T-helper 2 cell treated with Interferon-gamma antibody and Interleukin-4, amounts not matched to agents 5 μg/mL and 100 μg/mL, for 36 hours (primary cell): ENCODE results near the gene DYNC1I2.

ENCODE experiments used
- DNase-seq: peaks from one replicate; pipeline ENCODE4 v3.0.0; 2021; ENCODE audit warnings: low spot score
- H3K27ac Mint-ChIP-seq: one replicate; pipeline ENCODE4 v1.8.0; 2021; ENCODE audit warnings: mild to moderate bottlenecking, mixed read lengths
- H3K27me3 Mint-ChIP-seq: one replicate; pipeline ENCODE4 v1.8.0; 2021; ENCODE audit warnings: low read depth, mixed read lengths
- H3K36me3 Mint-ChIP-seq: one replicate; pipeline ENCODE4 v1.8.0; 2021; ENCODE audit warnings: low read depth, mixed read lengths
- H3K4me1 Mint-ChIP-seq: one replicate; pipeline ENCODE4 v1.8.0; 2021; ENCODE audit warnings: low read depth, mixed read lengths
- H3K4me3 Mint-ChIP-seq: one replicate; pipeline ENCODE4 v1.8.0; 2022; ENCODE audit warnings: mild to moderate bottlenecking, moderate library complexity, mixed read lengths
- H3K9me3 Mint-ChIP-seq: one replicate; pipeline ENCODE4 v1.8.0; 2021; ENCODE audit warnings: mixed read lengths

Gene DYNC1I2

DNA sequence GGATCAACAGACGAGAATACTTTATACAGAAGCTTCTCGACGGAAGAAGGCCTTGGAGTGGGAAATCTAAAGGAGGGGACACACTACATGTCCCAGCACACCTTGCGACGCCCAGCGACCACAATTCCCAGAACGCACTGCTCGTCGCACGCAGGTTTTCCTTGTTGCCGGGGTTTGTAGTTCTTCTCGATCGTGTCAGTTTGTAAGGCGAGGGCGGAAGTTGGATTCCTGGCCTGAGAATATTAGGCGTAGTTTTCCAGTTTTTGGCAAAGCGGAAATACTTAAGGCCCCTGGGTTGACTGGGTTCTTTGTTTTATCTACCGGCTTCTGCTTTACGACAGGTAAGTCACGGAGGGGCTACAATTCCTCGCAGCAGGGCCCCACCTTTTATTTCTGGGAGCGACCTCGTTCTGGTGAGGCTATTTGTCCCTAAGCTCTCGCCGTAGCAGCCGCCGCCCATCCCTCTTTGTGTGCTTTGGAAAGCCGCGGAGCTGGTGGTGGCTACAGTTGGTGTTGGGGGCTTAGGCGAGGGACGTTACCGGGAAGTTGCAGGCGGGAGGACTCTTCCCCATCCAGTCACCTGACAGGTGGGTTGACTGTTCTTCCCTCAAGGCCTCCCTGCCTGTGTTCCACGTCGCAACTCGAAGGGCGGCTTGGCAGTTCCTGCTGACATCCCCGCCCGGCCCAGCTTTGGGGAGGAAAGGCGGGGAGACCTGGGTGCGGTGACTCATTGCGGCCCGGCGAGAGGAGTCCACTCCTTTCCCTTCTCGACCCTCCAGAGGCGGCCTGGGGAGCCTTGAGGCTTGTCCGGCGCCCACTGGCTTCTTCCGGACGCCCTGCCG, at the start of gene DYNC1I2:
Gene DYNC1I2, plus strand, starts transcription at position 183 of the 842 bp plus-strand sequence. CDS start 2,687 bp downstream, outside the sequence.
- H3K27ac Mint-ChIP-seq, result peak within 1 kb of the TSS; percentile 67
- H3K4me1 Mint-ChIP-seq, result peaks cover 22% of the 10 kb centered on the region
- H3K36me3 Mint-ChIP-seq, result peaks cover 16% of the 10 kb centered on the region
- H3K9me3 Mint-ChIP-seq, result no peaks in the 10 kb centered on the region
- DNase-seq, result peak; percentile 74
- H3K4me3 Mint-ChIP-seq, result peak within 1 kb of the TSS; percentile 93
- peaks cover 9% of the 10 kb centered on the region for H3K27me3 Mint-ChIP-seq

DNA sequence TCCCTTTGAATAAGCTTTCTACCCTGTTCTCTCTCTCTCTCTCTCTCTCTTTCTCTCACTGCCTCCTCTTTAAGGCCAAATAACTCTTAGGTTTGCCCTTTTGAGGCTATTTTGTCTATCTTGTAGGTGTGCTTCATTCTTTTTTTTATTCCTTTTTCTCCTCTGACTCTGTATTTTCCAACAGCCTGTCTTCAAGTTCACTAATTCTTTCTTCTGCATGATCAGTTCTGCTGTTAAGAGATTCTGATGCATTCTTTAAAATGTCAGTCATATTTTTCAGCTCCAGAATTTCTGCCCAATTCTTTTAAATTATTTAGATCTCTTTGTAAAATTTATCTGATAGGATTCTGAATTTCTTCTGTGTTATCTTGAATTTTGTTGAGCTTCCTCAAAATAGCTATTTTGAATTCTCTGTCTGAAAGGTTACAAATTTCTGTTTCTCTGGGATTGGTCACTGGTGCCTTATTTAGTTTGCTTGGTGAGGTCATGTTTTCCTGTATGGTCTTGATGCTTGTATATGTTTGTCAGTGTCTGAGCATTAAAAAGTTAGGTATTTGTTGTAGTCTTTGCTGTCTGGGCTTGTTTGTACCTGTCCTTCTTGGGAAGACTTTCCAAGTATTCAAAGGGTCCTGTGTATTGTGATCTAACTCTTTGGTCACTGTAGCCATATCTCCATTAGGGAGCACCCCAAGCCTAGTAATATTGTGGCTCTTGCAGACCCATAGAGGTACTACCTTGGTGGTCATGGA, 35.4 kb upstream of the DYNC1I2 start:
- Mint-ChIP-seq H3K27me3 (peaks cover 39% of the 10 kb centered on the region), H3K4me1 (no peaks in the 10 kb centered on the region), H3K9me3 (no peaks in the 10 kb centered on the region), H3K27ac (no peak overlapping the region), H3K36me3 (no peaks in the 10 kb centered on the region), H3K4me3 (no peak overlapping the region)
- no peak for DNase-seq

- no peak for DNase-seq
- Mint-ChIP-seq H3K4me3 (no peak overlapping the region), H3K27me3 (peaks cover 40% of the 10 kb centered on the region), H3K4me1 (no peaks in the 10 kb centered on the region), H3K9me3 (no peaks in the 10 kb centered on the region), H3K36me3 (no peaks in the 10 kb centered on the region), H3K27ac (no peak overlapping the region)
These were observed 34.9 kb upstream of the DYNC1I2 start for GRCh38 chr2:171652416-171652785.

DNA sequence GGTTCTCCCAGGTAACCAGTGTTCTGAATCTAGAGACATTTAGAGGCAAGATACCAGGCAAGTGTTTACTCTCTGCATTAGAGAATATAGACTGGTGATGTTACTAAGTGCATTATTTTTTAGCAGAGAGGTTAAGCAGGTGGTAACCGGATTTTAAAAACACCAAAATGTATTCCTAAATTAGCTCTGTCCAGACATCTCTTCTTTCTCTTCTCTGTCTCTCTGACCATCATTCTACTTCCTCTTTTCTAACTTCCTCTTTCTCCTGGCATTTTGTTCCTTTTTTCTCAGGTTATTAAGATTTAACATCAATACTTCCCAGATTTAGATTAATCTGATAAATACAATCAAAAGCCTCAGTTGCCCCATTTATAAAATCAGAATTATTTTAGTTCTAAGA, 31.7 kb upstream of the DYNC1I2 start:
- no peaks in the 10 kb centered on the region for H3K36me3 Mint-ChIP-seq
- no peaks in the 10 kb centered on the region for H3K9me3 Mint-ChIP-seq
- peaks cover 29% of the 10 kb centered on the region for H3K27me3 Mint-ChIP-seq
- DNase-seq, result no peak
- H3K4me1 Mint-ChIP-seq, result no peaks in the 10 kb centered on the region
- H3K4me3 Mint-ChIP-seq, result no peak overlapping the region
- H3K27ac Mint-ChIP-seq, result no peak overlapping the region

- Mint-ChIP-seq H3K27ac (no peak overlapping the region), H3K4me1 (no peaks in the 10 kb centered on the region), H3K4me3 (no peak overlapping the region), H3K27me3 (peaks cover 47% of the 10 kb centered on the region), H3K36me3 (no peaks in the 10 kb centered on the region), H3K9me3 (no peaks in the 10 kb centered on the region)
- no peak for DNase-seq
These were observed 20.2 kb upstream of the DYNC1I2 start for GRCh38 chr2:171667041-171667440.

- H3K9me3 Mint-ChIP-seq, result no peaks in the 10 kb centered on the region
- H3K27ac Mint-ChIP-seq, result no peak overlapping the region
These were observed 19.1 kb upstream of the DYNC1I2 start for GRCh38 chr2:171668183-171668582.

DNA sequence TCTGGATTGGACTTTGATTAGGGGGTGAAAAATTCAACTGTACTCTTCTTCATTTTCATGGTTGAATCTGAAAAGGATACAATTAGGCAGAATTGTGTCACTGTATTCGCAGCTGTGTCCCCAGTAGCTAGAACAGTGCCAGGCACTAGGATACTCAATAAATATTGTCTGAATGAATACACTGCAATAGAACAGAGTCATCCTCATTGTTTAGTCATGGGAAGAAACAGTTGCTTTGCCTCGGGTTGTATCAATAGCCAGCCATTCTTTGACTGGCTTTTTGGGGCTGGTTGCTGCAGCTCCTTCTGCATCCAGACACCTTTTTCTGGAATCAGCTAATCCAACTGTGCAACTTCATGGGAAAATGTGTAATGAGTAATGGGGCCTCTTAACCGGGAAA, 18.1 kb upstream of the DYNC1I2 start:
- Mint-ChIP-seq H3K4me1 (no peaks in the 10 kb centered on the region), H3K9me3 (no peaks in the 10 kb centered on the region), H3K27me3 (peaks cover 50% of the 10 kb centered on the region), H3K27ac (no peak overlapping the region), H3K36me3 (no peaks in the 10 kb centered on the region), H3K4me3 (no peak overlapping the region)
- DNase-seq, result no peak

More at GRCh38 chr2:171668183-171668582, 19.1 kb upstream of the DYNC1I2 start:
- Mint-ChIP-seq H3K36me3 (no peaks in the 10 kb centered on the region), H3K4me1 (no peaks in the 10 kb centered on the region), H3K27me3 (peaks cover 47% of the 10 kb centered on the region), H3K4me3 (no peak overlapping the region)
- DNase-seq, result no peak

DNA sequence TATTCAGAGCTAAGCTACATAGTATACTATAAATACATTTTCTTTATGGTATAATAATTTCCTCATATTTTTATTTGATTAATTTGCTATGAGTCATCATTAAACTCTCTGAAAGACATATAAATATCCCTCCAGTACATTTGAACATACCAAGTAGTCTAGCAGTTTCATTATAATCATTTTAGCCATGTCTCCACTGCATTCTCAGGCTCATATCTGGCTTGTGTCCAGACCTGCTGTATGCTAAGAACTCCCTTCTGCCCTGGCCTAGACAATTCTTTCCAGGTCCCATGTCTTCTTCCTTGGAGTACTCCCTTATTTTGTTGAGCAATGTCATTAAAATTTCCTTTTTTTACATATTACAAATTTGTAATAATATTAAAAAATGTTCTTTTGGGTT, 16.6 kb upstream of the DYNC1I2 start:
- Mint-ChIP-seq H3K9me3 (no peaks in the 10 kb centered on the region), H3K36me3 (no peaks in the 10 kb centered on the region), H3K4me3 (no peak overlapping the region), H3K4me1 (no peaks in the 10 kb centered on the region), H3K27ac (no peak overlapping the region), H3K27me3 (peaks cover 44% of the 10 kb centered on the region)
- DNase-seq, result no peak

DNA sequence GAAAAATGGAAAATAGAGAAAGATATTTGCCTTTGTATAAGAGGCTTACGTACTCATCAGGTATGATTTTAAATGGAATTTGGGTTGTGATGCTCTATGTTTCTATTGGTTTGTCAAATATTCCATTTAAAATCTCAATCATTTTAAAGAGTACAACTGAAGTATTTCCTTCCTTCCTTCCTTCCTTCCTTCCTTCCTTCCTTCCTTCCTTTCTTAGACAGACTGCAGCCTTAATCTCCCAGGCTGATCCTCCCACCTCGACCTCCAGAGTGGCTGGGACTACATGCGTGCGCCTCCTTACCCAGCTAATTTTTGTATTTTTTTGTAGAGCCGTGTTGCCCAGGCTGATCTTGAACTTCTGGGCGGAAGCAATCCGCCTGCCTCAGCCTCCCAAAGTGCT, 15.4 kb upstream of the DYNC1I2 start:
- no peaks in the 10 kb centered on the region for H3K4me1 Mint-ChIP-seq
- no peaks in the 10 kb centered on the region for H3K36me3 Mint-ChIP-seq
- DNase-seq, result no peak
- no peak overlapping the region for H3K4me3 Mint-ChIP-seq
- H3K9me3 Mint-ChIP-seq, result no peaks in the 10 kb centered on the region
- H3K27me3 Mint-ChIP-seq, result peaks cover 47% of the 10 kb centered on the region
- no peak overlapping the region for H3K27ac Mint-ChIP-seq

- peaks cover 38% of the 10 kb centered on the region for H3K27me3 Mint-ChIP-seq
- H3K27ac Mint-ChIP-seq, result no peak overlapping the region
- no peaks in the 10 kb centered on the region for H3K4me1 Mint-ChIP-seq
- H3K9me3 Mint-ChIP-seq, result no peaks in the 10 kb centered on the region
- no peak for DNase-seq
- no peak overlapping the region for H3K4me3 Mint-ChIP-seq
- H3K36me3 Mint-ChIP-seq, result no peaks in the 10 kb centered on the region
These were observed 13.4 kb upstream of the DYNC1I2 start for GRCh38 chr2:171673905-171674304.

- no peak overlapping the region for H3K4me3 Mint-ChIP-seq
- H3K36me3 Mint-ChIP-seq, result no peaks in the 10 kb centered on the region
- DNase-seq, result no peak
- H3K4me1 Mint-ChIP-seq, result no peaks in the 10 kb centered on the region
- H3K27ac Mint-ChIP-seq, result no peak overlapping the region
- H3K27me3 Mint-ChIP-seq, result peaks cover 30% of the 10 kb centered on the region
- H3K9me3 Mint-ChIP-seq, result no peaks in the 10 kb centered on the region
These were observed 11.4 kb upstream of the DYNC1I2 start for GRCh38 chr2:171675810-171676345.

DNA sequence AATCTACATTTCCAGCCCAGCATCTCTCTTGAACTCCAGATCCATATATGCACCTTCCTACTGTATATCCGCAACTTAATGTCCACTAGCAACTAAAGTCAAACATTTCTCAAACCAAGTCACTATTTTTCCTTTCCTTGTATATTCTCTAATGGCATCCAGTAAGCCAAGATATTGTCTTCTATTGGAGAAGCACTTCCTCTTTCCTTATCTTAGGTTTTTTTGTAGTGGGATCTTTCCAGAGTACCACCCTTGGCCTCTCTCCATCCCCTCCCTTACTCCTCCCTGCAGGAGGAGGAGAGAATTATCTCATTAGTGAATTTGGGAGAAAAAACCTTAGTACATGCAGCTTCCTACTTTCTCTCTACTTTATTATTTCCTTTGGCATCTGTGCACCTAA, 8.7 kb upstream of the DYNC1I2 start:
- Mint-ChIP-seq H3K27me3 (peaks cover 28% of the 10 kb centered on the region), H3K4me1 (no peaks in the 10 kb centered on the region), H3K4me3 (no peak overlapping the region), H3K27ac (no peak overlapping the region), H3K9me3 (no peaks in the 10 kb centered on the region), H3K36me3 (no peaks in the 10 kb centered on the region)
- DNase-seq, result no peak

- Mint-ChIP-seq H3K4me1 (peaks cover 22% of the 10 kb centered on the region), H3K27me3 (peaks cover 4% of the 10 kb centered on the region), H3K9me3 (no peaks in the 10 kb centered on the region), H3K4me3 (peak overlapping the region; percentile 93), H3K27ac (peak overlapping the region; percentile 67), H3K36me3 (peaks cover 20% of the 10 kb centered on the region)
- no peak for DNase-seq
These were observed 828 bp downstream of the DYNC1I2 start for GRCh38 chr2:171688129-171688465.

DNA sequence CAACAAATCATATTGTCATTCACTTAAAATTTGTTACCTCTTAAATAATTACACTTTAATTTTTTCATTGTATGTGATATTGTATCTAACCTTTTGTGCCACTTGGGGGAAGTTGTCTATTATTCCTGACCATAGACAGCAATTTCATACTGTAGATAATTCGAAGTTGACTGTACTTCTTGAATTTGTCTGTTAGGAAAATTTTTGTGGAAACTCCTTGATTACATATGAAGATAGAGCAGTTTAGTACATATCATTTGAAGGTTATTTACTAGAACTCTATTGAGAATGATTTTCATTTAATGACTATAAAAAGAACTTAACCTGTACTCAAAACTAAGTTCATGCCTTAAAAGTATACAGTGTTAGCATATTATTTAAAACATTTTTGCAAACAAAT, 5.1 kb downstream of the DYNC1I2 start:
- H3K4me1 Mint-ChIP-seq, result peaks cover 18% of the 10 kb centered on the region
- peaks cover 38% of the 10 kb centered on the region for H3K36me3 Mint-ChIP-seq
- H3K27ac Mint-ChIP-seq, result no peak overlapping the region
- no peaks in the 10 kb centered on the region for H3K9me3 Mint-ChIP-seq
- DNase-seq, result no peak
- no peak overlapping the region for H3K4me3 Mint-ChIP-seq
- no peaks in the 10 kb centered on the region for H3K27me3 Mint-ChIP-seq
